DND-41 (cell line): ENCODE data around the gene PNPLA2.

Source experiments
- ATAC-seq: fragments of 200-7000 bp; cut with Tn5 transposase; 3 replicates; pipeline ENCODE4 v1.9.1; 2021; ENCODE audit warnings: low read depth; ENCODE audit not compliant: insufficient read depth
- DNase-seq: peaks from one replicate; pipeline ENCODE4 v3.0.0-alpha.2; 2020
- H2AFZ ChIP-seq: 2 replicates; pipeline ENCODE4 v1.6.0; 2012; ENCODE audit warnings: low read depth, low read length
- H3K27ac ChIP-seq: 2 replicates; pipeline ENCODE4 v1.5.1; 2012; ENCODE audit warnings: low read length, inconsistent platforms
- H3K27me3 ChIP-seq: fragments of 200-600 bp; sonication (generic); 2 replicates; pipeline ENCODE4 v1.6.0; 2012; ENCODE audit warnings: low read length, mild to moderate bottlenecking, inconsistent platforms; ENCODE audit not compliant: insufficient read depth, poor library complexity
- H3K36me3 ChIP-seq: 2 replicates; pipeline ENCODE4 v1.5.1; 2012; ENCODE audit warnings: low read length, inconsistent platforms; ENCODE audit not compliant: insufficient read depth
- H3K4me1 ChIP-seq: 2 replicates; pipeline ENCODE4 v1.5.1; 2012; ENCODE audit warnings: mild to moderate bottlenecking, low read length; ENCODE audit not compliant: insufficient read depth
- H3K4me2 ChIP-seq: 2 replicates; pipeline ENCODE4 v1.6.0; 2012; ENCODE audit warnings: mild to moderate bottlenecking, moderate library complexity, low read length, inconsistent platforms; ENCODE audit not compliant: insufficient read depth
- H3K4me3 ChIP-seq, 2 experiments: fragments of 200-600 bp in 1 of 2; shearing (Covaris generic) in 1 of 2; 2 replicates each; pipeline ENCODE4 v1.5.1; 2012 to 2016; ENCODE audit warnings: inconsistent platforms in 2 of 2, low read length in 2 of 2, mild to moderate bottlenecking in 2 of 2, low read depth in 1 of 2, moderate library complexity in 1 of 2
- H3K79me2 ChIP-seq: 2 replicates; pipeline ENCODE4 v1.6.0; 2012; ENCODE audit warnings: low read length, inconsistent platforms; ENCODE audit not compliant: insufficient read depth
- H3K9ac ChIP-seq: 2 replicates; pipeline ENCODE4 v1.6.0; 2012; ENCODE audit warnings: low read depth, mild to moderate bottlenecking, inconsistent platforms, low read length, moderate library complexity
- H3K9me3 ChIP-seq: 2 replicates; pipeline ENCODE4 v1.5.1; 2012; ENCODE audit warnings: low read length, moderate library complexity, mild to moderate bottlenecking, inconsistent platforms; ENCODE audit not compliant: insufficient read depth, severe bottlenecking
- H4K20me1 ChIP-seq: 2 replicates; pipeline ENCODE4 v1.6.0; 2012; ENCODE audit warnings: low read length; ENCODE audit not compliant: insufficient read depth
- CTCF ChIP-seq: IDR thresholded peaks from 2 replicates; pipeline ENCODE4 v1.5.1; 2012; ENCODE audit warnings: borderline replicate concordance, low read length, moderate library complexity, mild to moderate bottlenecking; ENCODE audit not compliant: poor library complexity, severe bottlenecking; ENCODE audit errors: extremely low read depth
- EZH2 ChIP-seq: IDR thresholded peaks from 3 replicates; pipeline ENCODE4 v1.6.1; 2012; ENCODE audit warnings: borderline replicate concordance, low read depth, mild to moderate bottlenecking, moderate library complexity, low read length, inconsistent platforms; ENCODE audit not compliant: severe bottlenecking

PNPLA2 gene

DNA sequence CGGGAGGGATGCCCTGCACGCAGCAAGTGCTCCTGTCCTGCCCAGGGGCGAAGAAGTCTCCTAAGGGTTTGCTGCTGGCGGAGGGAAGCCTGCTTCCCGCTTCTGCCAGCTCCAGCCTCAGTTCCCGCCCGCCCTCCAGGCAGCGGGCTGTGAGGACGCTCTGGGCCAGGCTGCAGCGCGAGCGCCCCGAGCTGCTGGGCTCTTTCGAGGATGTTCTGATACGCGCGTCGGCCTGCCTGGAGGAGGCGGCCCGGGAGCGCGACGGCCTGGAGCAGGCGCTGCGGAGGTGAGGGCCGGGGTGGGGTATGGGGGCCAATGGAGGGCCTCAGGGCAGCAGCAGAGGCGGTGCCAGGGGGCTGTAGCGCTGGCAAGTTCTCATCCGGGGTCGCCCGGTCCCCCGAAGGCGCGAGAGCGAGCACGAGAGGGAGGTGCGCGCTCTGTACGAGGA, 11.2 kb downstream of the PNPLA2 start:
- Histone ChIP-seq H4K20me1 (peaks cover 21% of the 10 kb centered on the region), H3K27me3 (peaks cover 53% of the 10 kb centered on the region), H3K9me3 (no peaks in the 10 kb centered on the region), H3K9ac (no peak overlapping the region), H3K36me3 (peaks cover 7% of the 10 kb centered on the region), H3K4me3 (no peak overlapping the region), H2AFZ (no peak overlapping the region), H3K4me2 (no peak overlapping the region), H3K79me2 (no peaks in the 10 kb centered on the region), H3K27ac (no peak overlapping the region), H3K4me1 (peaks cover 35% of the 10 kb centered on the region)
- DNase-seq = no peak
- no peak for ATAC-seq
- no peak for TF ChIP-seq CTCF
- TF ChIP-seq EZH2 = no peak

GRCh38 chr11:830295-831117, 11.8 kb downstream of the PNPLA2 start:
- Histone ChIP-seq H2AFZ (no peak overlapping the region), H3K27ac (no peak overlapping the region), H3K4me2 (no peak overlapping the region), H3K9ac (no peak overlapping the region), H3K27me3 (peaks cover 53% of the 10 kb centered on the region), H3K9me3 (no peaks in the 10 kb centered on the region), H3K79me2 (no peaks in the 10 kb centered on the region), H4K20me1 (peaks cover 15% of the 10 kb centered on the region), H3K4me3 (no peak overlapping the region), H3K36me3 (peaks cover under 1% of the 10 kb centered on the region; the same call in 1 of the 2 replicates), H3K4me1 (peaks cover 35% of the 10 kb centered on the region)
- TF ChIP-seq CTCF (no peak), EZH2 (no peak)
- ATAC-seq (peak; percentile 24; the same call in 2 of the 3 replicates), DNase-seq (peak; percentile 54)

- ATAC-seq (no peak), DNase-seq (no peak)
- H3K36me3 ChIP-seq = no peaks in the 10 kb centered on the region
- H2AFZ ChIP-seq = no peak overlapping the region
- H3K27me3 ChIP-seq = peaks cover 48% of the 10 kb centered on the region
- no peak overlapping the region for H3K27ac ChIP-seq
- no peak for TF ChIP-seq EZH2
- TF ChIP-seq CTCF = no peak
- H3K4me3 ChIP-seq = no peak overlapping the region
- H3K4me1 ChIP-seq = peaks cover 30% of the 10 kb centered on the region
- H3K9ac ChIP-seq = no peak overlapping the region
- H3K9me3 ChIP-seq = no peaks in the 10 kb centered on the region
- H3K79me2 ChIP-seq = no peaks in the 10 kb centered on the region
- H3K4me2 ChIP-seq = no peak overlapping the region
- H4K20me1 ChIP-seq = peaks cover 17% of the 10 kb centered on the region
Observed at GRCh38 chr11:831118-831864, 12.6 kb downstream of the PNPLA2 start.
